Thyroid gland (tissue), 4 donors: Measurements from ENCODE around the gene RALGDS. TPM values are rescaled to one million over a fixed set of nuclear protein-coding genes. Genes with fewer than 3 reads are reported as not detected.

Experiments
- DNase-seq, 2 donors: peaks; one replicate each; pipeline ENCODE4 v3.0.0-alpha.2; 2019
- H3K27ac ChIP-seq, 3 donors: fragments of 200-600 bp; sonication (generic); 1 replicate in 2 of 3; 2 replicates in 1 of 3; pipeline ENCODE4 v1.5.1; 2016 to 2019; ENCODE audit warnings: mild to moderate bottlenecking in 1 of 3, moderate library complexity in 1 of 3
- H3K27me3 ChIP-seq: fragments of 200-600 bp; sonication (generic); one replicate; pipeline ENCODE4 v1.5.1; 2019
- H3K36me3 ChIP-seq, 2 donors: fragments of 200-600 bp; sonication (generic); one replicate each; pipeline ENCODE4 v1.5.1; 2016 to 2019
- H3K4me1 ChIP-seq, 2 donors: fragments of 200-600 bp; sonication (generic); one replicate each; pipeline ENCODE4 v1.5.1; 2017 to 2019
- H3K4me3 ChIP-seq, 3 donors: fragments of 200-600 bp; sonication (generic); replicated peaks in 1 of 3; 1 replicate in 2 of 3; 2 replicates in 1 of 3; pipeline ENCODE4 v1.5.1; 2016; ENCODE audit warnings: mild to moderate bottlenecking in 1 of 3
- H3K9me3 ChIP-seq: fragments of 200-600 bp; sonication (generic); one replicate; pipeline ENCODE4 v1.5.1; 2017
- POLR2A ChIP-seq, 2 donors: fragments of 450-650 bp; IDR thresholded peaks; one replicate each; pipeline ENCODE4 v1.6.1; 2017; ENCODE audit warnings: antibody characterized with exemption in 2 of 2, mild to moderate bottlenecking in 2 of 2, moderate library complexity in 1 of 2
- whole genome bisulfite sequencing, 2 donors: methylation state at CpG; one replicate each; pipeline ENCODE4 v1.1.5; 2017; 5-methylcytosine and 5-hydroxymethylcytosine counted together
- intact Hi-C: fragments of 100-400 bp; cut with DNase I; formaldehyde crosslinking; loops from one replicate; pipeline ENCODE4 v1.15.1; 2023
- total RNA-seq, 4 donors: library from RNA; depleted of rRNA; stranded (reverse); fragments of >200 nt; gene quantifications; one replicate each; pipeline ENCODE4 v1.2.3, GENCODE V29; 2016
- TF ChIP-seq, protein P1 (sequence below), 6 experiments: fragments of 200-600 bp in 3 of 6; fragments of 450-650 bp in 3 of 6; sonication (generic) in 3 of 6; IDR thresholded peaks; one replicate each; pipeline ENCODE4 v1.5.1; 2016 to 2019; ENCODE audit warnings: antibody characterized with exemption in 6 of 6, mild to moderate bottlenecking in 2 of 6, inconsistent platforms in 1 of 6, moderate library complexity in 1 of 6

Gene RALGDS
- total RNA-seq, 4 donors from 2014 or later, result 32.2 to 55.3 (median 43.5) TPM

DNA sequence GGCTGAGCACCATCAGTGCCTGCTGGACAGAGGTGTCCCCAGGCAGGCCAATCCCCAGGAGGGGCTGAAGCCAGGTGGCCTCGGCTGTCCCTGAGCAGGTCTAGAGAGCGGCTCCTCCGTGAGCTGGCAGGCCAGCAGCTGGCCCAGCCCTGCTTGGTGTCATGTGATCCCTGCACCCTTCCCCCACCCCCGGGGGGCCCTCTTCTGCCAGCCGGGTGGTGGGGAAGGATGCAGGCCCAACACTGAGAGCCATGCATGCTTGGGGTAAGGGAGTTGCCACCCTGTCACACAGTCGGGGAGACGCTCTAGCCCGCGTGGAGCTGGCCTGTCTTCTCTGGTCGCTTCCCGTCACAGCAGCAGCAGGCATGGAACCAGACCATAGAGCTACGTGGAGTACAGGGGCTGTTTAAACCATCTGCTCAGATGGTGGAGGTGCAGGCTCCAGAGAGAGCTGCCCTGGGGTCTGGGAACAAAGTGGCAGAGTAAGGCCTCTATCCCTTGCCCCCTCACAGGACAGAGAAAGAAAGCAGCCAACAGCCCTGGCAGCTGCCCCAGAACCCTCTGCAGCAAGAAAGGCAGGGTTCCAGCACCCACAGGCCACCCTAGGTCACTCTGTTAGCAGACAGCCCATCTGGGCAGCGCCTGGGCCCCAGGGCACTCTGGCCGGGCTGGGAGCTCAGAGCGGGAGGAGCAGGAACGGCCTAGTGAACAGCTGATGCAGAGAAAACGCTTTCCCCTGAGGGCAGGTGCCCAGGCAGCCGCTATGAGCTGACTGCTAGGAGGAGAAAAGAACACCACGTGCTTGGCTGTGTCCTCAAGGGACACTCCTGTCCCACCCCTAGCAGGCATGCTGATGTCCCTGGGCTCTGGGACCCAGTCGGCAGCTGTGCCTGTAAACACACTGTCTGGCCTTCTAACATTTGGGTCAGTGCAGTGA lies 6.8 kb downstream of the RALGDS start:
- H3K9me3 ChIP-seq, result no peaks in the 10 kb centered on the region
- H3K36me3 ChIP-seq, result peaks cover 10 to 14% of the 10 kb centered on the region in 2 donors
- peak overlapping the region; percentile 55 to 78 (median 59) for H3K27ac ChIP-seq
- DNase-seq, result peak; percentile 62 to 71
- TF ChIP-seq, protein P1, sequence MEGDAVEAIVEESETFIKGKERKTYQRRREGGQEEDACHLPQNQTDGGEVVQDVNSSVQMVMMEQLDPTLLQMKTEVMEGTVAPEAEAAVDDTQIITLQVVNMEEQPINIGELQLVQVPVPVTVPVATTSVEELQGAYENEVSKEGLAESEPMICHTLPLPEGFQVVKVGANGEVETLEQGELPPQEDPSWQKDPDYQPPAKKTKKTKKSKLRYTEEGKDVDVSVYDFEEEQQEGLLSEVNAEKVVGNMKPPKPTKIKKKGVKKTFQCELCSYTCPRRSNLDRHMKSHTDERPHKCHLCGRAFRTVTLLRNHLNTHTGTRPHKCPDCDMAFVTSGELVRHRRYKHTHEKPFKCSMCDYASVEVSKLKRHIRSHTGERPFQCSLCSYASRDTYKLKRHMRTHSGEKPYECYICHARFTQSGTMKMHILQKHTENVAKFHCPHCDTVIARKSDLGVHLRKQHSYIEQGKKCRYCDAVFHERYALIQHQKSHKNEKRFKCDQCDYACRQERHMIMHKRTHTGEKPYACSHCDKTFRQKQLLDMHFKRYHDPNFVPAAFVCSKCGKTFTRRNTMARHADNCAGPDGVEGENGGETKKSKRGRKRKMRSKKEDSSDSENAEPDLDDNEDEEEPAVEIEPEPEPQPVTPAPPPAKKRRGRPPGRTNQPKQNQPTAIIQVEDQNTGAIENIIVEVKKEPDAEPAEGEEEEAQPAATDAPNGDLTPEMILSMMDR (IDR thresholded peaks at IDR 0.05), result no peak
- no peak for TF ChIP-seq POLR2A (IDR thresholded peaks at IDR 0.05)
- WGBS, 2 donors, result 36 to 74% methylated on average over 7 of the region's 20 CpGs
- intact Hi-C loops, result no loop called here
- H3K4me1 ChIP-seq, result peaks cover 53 to 72% of the 10 kb centered on the region in 2 donors
- H3K27me3 ChIP-seq, result no peaks in the 10 kb centered on the region
- H3K4me3 ChIP-seq, result no peak overlapping the region

DNA sequence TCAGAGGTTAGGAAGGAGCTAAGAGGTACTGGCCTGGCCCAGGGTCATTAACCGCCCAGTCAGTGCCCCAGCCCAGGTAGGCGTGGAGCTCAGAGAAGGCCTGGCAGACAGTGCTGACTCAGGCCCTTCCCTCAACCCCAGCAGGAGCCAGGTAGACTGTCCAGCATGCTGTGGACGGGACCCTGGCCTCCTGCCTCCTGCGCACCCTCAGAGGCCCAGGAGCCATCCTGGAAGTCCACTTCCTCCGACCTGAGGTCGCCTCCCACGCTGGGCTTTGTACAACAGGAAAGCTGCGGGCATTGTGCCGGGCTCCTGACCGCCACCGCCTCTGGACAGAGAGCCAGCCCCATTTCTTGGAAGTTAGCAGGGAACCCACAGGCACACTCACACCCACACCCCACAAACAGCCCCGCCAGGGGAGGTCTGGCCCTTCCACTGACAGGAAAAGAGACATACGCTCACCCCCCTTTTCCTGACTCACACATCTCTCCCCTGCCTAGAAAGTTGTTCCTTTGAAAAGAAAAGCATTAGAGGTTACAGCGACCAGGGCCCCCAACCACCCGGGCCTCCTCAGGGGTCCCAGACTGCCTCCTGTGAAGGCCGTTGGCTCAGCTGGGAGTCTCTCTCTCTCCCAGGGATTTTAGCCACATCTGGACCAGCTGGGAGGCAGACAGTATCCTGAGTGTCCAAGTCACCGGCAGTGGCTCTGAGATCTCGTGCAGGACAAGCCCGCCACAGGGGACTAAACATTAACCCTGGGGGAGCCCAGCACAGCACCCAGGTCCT lies 7.7 kb downstream of the RALGDS start:
- no peak for DNase-seq
- peaks cover 11 to 22% of the 10 kb centered on the region in 2 donors for H3K36me3 ChIP-seq
- intact Hi-C loops, result no loop called here
- H3K4me3 ChIP-seq, result no peak overlapping the region
- no peak for TF ChIP-seq POLR2A (IDR thresholded peaks at IDR 0.05)
- TF ChIP-seq, protein P1 (IDR thresholded peaks at IDR 0.05), result no peak
- H3K9me3 ChIP-seq, result no peaks in the 10 kb centered on the region
- H3K27ac ChIP-seq, result peak overlapping the region; percentile 55 to 78 (median 59)
- H3K4me1 ChIP-seq, result peaks cover 46 to 64% of the 10 kb centered on the region in 2 donors
- WGBS, 2 donors, result 50 to 64% methylated on average over 7 to 19 of the region's 19 CpGs
- no peaks in the 10 kb centered on the region for H3K27me3 ChIP-seq

DNA sequence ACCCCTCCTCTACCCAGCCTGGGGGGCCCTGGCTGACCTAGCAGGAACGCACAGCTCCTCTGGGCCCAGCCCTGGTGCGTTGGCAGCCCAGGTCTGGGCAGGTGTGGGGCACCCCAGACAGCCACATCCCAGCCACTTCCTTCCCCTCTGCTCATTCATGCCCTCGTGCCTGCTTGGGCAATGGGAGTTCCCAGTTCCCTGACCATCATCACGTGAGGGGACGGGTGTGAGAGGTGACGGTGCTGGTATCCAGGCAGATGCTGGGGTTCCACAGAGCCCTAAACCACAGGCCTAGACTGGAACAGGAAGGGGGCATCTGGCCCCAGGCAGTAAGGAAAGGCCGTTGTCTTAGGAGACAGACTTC lies 8.4 kb downstream of the RALGDS start:
- TF ChIP-seq POLR2A (IDR thresholded peaks at IDR 0.05), result no peak
- TF ChIP-seq, protein P1 (IDR thresholded peaks at IDR 0.05), result no peak
- WGBS, 2 donors, result 78 to 82% methylated on average over 4 to 5 of the region's 7 CpGs
- H3K4me3 ChIP-seq, result no peak overlapping the region
- peaks cover 38 to 57% of the 10 kb centered on the region in 2 donors for H3K4me1 ChIP-seq
- H3K9me3 ChIP-seq, result no peaks in the 10 kb centered on the region
- H3K27me3 ChIP-seq, result no peaks in the 10 kb centered on the region
- DNase-seq, result no peak
- H3K36me3 ChIP-seq, result peaks cover 17 to 29% of the 10 kb centered on the region in 2 donors
- intact Hi-C loops, result no loop called here
- peak overlapping the region in 2 of 3 donors; percentile 55 to 78 for H3K27ac ChIP-seq

DNA sequence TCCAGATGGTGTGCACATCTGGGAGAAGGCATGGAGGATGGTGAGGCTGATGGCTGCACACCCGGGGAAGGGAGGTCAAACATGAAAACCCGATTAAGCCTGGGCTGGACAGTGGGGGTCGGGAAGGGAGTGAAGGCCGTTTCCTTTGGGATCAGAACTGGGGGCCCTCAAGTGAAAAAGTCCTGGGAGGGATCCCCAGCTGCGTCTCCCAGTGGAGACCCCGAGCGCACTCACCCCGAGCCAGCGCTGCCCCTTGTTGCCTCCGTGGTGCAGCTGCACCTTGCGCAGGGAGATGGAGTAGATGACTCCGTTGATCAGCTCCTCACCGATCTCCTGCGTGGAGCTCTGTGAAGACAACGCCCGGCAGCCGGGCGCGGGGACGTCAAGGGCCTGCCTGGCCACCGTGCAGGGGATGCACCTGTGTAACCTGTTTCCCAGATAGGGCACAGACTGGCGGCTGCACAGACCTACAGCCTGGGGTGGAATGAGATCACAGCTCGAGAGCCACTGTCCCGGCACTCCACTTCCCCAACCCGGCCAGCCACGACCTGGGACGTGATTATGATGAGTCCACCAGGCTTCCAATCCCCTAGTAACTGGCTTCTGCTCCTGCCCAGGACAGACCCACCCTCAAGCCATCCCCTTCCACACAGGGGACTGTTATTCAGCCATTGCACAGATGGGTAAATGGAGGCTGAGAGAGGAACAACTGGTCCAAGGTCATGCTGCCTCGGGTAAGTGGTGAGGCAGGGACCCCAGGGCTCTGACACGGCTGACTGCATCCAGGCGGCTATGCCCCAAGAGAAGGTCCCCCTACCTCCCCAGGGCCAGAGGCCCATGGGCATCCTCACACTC lies 9.0 kb downstream of the RALGDS start:
- 87 to 96% methylated on average over 18 to 28 of the region's 30 CpGs for WGBS, 2 donors
- Histone ChIP-seq H3K4me1 (peaks cover 32 to 51% of the 10 kb centered on the region in 2 donors), H3K36me3 (peaks cover 24 to 35% of the 10 kb centered on the region in 2 donors), H3K9me3 (no peaks in the 10 kb centered on the region), H3K4me3 (no peak overlapping the region), H3K27me3 (no peaks in the 10 kb centered on the region), H3K27ac (peak overlapping the region in 2 of 3 donors; percentile 55 to 78)
- DNase-seq, result no peak
- intact Hi-C loops, result no loop called here
- TF ChIP-seq, protein P1 (IDR thresholded peaks at IDR 0.05), result no peak
- no peak for TF ChIP-seq POLR2A (IDR thresholded peaks at IDR 0.05)
